Lower leg skin (tissue), 3 donors: ENCODE measurements around the gene C1QTNF6.

ENCODE experiments used
- CTCF ChIP-seq, 3 donors: fragments of 450-650 bp; IDR thresholded peaks; one replicate each; pipeline ENCODE4 v1.5.1; 2016; ENCODE audit warnings: antibody characterized with exemption in 3 of 3, mild to moderate bottlenecking in 3 of 3, moderate library complexity in 2 of 3
- POLR2A ChIP-seq, 2 donors: fragments of 450-650 bp; IDR thresholded peaks; one replicate each; pipeline ENCODE4 v1.6.1; 2016 to 2017; ENCODE audit warnings: antibody characterized with exemption in 2 of 2, mild to moderate bottlenecking in 1 of 2, moderate library complexity in 1 of 2

- no peak for TF ChIP-seq CTCF (IDR thresholded peaks at IDR 0.05)
- TF ChIP-seq POLR2A (IDR thresholded peaks at IDR 0.05), result no peak
Observed at GRCh38 chr22:37148031-37148651, 39.9 kb downstream of the C1QTNF6 start.
